K562 (cell line): Measurements from ENCODE around the gene FBXW8. TPM values are rescaled to one million over a fixed set of nuclear protein-coding genes. Genes with fewer than 3 reads are reported as not detected.

Experiments
- ATAC-seq: fragments of 200-7000 bp; cut with Tn5 transposase; 3 replicates; pipeline ENCODE4 v1.9.1; 2020; ENCODE audit warnings: moderate library complexity
- BruUV-seq: library from RNA; stranded (reverse); fragments of 400-500 nt; replicated peaks from 2 replicates; lab custom pipeline; 2021; lab: Mats Ljungman, UMichigan
- CTCF ChIA-PET: fragments of 300-600 bp; formaldehyde crosslinking; extraction: SDS; loops from one replicate; lab custom pipeline; 2021; ENCODE audit warnings: low intra/inter-chr PET ratio; lab: Yijun Ruan, JAX
- POLR2A ChIA-PET: fragments of 300-600, 350-650 bp; sonication (Branson Sonifier 250); formaldehyde crosslinking; extraction: SDS; loops from one replicate; lab custom pipeline; 2021; ENCODE audit warnings: antibody characterized with exemption, inconsistent platforms; lab: Yijun Ruan, JAX
- DNase-seq, 4 experiments: peaks; one replicate each; pipeline versions ENCODE4 v3.0.0 to v3.0.0-alpha.2; 2011 to 2018; ENCODE audit warnings: low spot score in 3 of 4, mixed read lengths in 3 of 4; ENCODE audit errors: extremely low read depth in 1 of 4
- FAIRE-seq: peaks from 2 replicates; lab custom pipeline; 2011; peaks lifted over from hg19 to GRCh38; lab: Jason Lieb, UNC
- H2AFZ ChIP-seq: 2 replicates; pipeline ENCODE4 v1.6.0; 2011; ENCODE audit warnings: low read depth, low read length, control low read depth, inconsistent platforms
- H3K27ac ChIP-seq: fragments of 200-600 bp; 3 replicates; pipeline ENCODE4 v1.8.0; 2011; ENCODE audit warnings: low read depth, mild to moderate bottlenecking, control low read depth, inconsistent platforms, low read length, moderate library complexity, mixed read lengths; ENCODE audit errors: extremely low read depth
- H3K27me3 ChIP-seq, 2 experiments: fragments of 300-600 bp in 1 of 2; 2 replicates in 1 of 2; 3 replicates in 1 of 2; pipeline versions ENCODE4 v1.6.0 to v1.8.0; 2011; ENCODE audit warnings: inconsistent platforms in 2 of 2, low read length in 2 of 2, mild to moderate bottlenecking in 1 of 2, mixed read lengths in 1 of 2, moderate library complexity in 1 of 2; ENCODE audit not compliant: control insufficient read depth in 2 of 2, insufficient read depth in 2 of 2
- H3K36me3 ChIP-seq: fragments of 300-600 bp; 3 replicates; pipeline ENCODE4 v1.8.0; 2011; ENCODE audit warnings: mild to moderate bottlenecking, low read length, inconsistent platforms; ENCODE audit not compliant: control insufficient read depth, insufficient read depth
- H3K4me1 ChIP-seq, 2 experiments: fragments of 200-600 bp in 1 of 2; replicated peaks in 1 of 2; 2 replicates in 1 of 2; 3 replicates in 1 of 2; pipeline versions ENCODE4 v1.5.1 to v1.8.0; 2011; ENCODE audit warnings: inconsistent platforms in 2 of 2, low read length in 2 of 2, mild to moderate bottlenecking in 1 of 2, mixed read lengths in 1 of 2, moderate library complexity in 1 of 2; ENCODE audit not compliant: control insufficient read depth in 2 of 2, insufficient read depth in 2 of 2
- H3K4me2 ChIP-seq: 2 replicates; pipeline ENCODE4 v1.6.1; 2011; ENCODE audit warnings: low read length, control low read depth, inconsistent platforms, mixed read lengths; ENCODE audit not compliant: insufficient read depth
- H3K4me3 ChIP-seq: fragments of 200-600 bp; sonication (generic), shearing (Covaris generic); 2 replicates; pipeline ENCODE4 v1.5.1; 2016; ENCODE audit warnings: control low read depth, inconsistent platforms
- H3K79me2 ChIP-seq: fragments of 200-600 bp; 3 replicates; pipeline ENCODE4 v1.8.0; 2011; ENCODE audit warnings: low read length, inconsistent platforms; ENCODE audit not compliant: control insufficient read depth, insufficient read depth
- H3K9ac ChIP-seq, 2 experiments: 2 replicates each; pipeline versions ENCODE4 v1.6.0 to v1.6.1; 2011; ENCODE audit warnings: low read depth in 2 of 2, low read length in 2 of 2, control low read depth in 1 of 2, inconsistent platforms in 1 of 2, mild to moderate bottlenecking in 1 of 2, mixed read lengths in 1 of 2; ENCODE audit not compliant: insufficient read depth in 1 of 2
- H3K9me1 ChIP-seq: one replicate; pipeline ENCODE4 v1.6.0; 2011; ENCODE audit warnings: inconsistent platforms, mild to moderate bottlenecking, low read length, moderate library complexity; ENCODE audit not compliant: control insufficient read depth, insufficient read depth
- H3K9me3 ChIP-seq: replicated peaks from 2 replicates; pipeline ENCODE4 v1.5.1; 2011; ENCODE audit warnings: low read depth, low read length, inconsistent platforms; ENCODE audit not compliant: control insufficient read depth, insufficient read depth
- H4K20me1 ChIP-seq: replicated peaks from 2 replicates; pipeline ENCODE4 v1.6.1; 2011; ENCODE audit warnings: low read length, inconsistent platforms, mixed read lengths; ENCODE audit not compliant: control insufficient read depth, insufficient read depth
- CBFB ChIP-seq: sonication (generic); formaldehyde crosslinking; IDR thresholded peaks from 2 replicates; pipeline ENCODE4 v1.4.0; 2020; ENCODE audit warnings: mild to moderate bottlenecking, missing genetic modification reagents
- EHMT2 ChIP-seq: fragments of 450-650 bp; IDR thresholded peaks from 2 replicates; pipeline ENCODE4 v1.6.1; 2018; ENCODE audit warnings: antibody characterized with exemption
- ERF ChIP-seq: fragments of 450-650 bp; formaldehyde crosslinking; IDR thresholded peaks from 2 replicates; pipeline ENCODE4 v1.4.0; 2020; ENCODE audit warnings: mild to moderate bottlenecking, mixed read lengths
- HDAC6 ChIP-seq: IDR thresholded peaks from 2 replicates; pipeline ENCODE4 v1.6.1; 2012; ENCODE audit warnings: low read depth, mild to moderate bottlenecking, control low read depth, inconsistent platforms, low read length, moderate library complexity
- HOXB6 ChIP-seq: fragments of 250-450 bp; sonication (Bioruptor Pico); IDR thresholded peaks from 2 replicates; pipeline ENCODE4 v1.5.1; 2022; ENCODE audit warnings: mild to moderate bottlenecking, borderline replicate concordance
- JUN ChIP-seq, 2 experiments: sonication (generic) in 1 of 2; formaldehyde crosslinking in 1 of 2; IDR thresholded peaks; 2 replicates each; pipeline versions ENCODE4 v1.6.1 to v1.8.0; 2012 to 2022; ENCODE audit warnings: borderline replicate concordance in 2 of 2, mild to moderate bottlenecking in 2 of 2, improper control_type of control experiment in 1 of 2, low read depth in 1 of 2, low read length in 1 of 2, missing genetic modification reagents in 1 of 2
- NR2F6 ChIP-seq: fragments of 450-650 bp; formaldehyde crosslinking; IDR thresholded peaks from 2 replicates; pipeline ENCODE4 v1.4.0; 2020; ENCODE audit warnings: mild to moderate bottlenecking
- RFX5 ChIP-seq: IDR thresholded peaks from 2 replicates; pipeline ENCODE4 v1.6.1; 2011; ENCODE audit warnings: low read depth, mild to moderate bottlenecking, improper control_type of control experiment, low read length
- TOE1 ChIP-seq, 2 experiments: fragments of 450-650 bp in 1 of 2; sonication (generic) in 1 of 2; formaldehyde crosslinking in 1 of 2; IDR thresholded peaks; 2 replicates each; pipeline versions ENCODE4 v1.7.1 to v1.8.0; 2016 to 2022; ENCODE audit warnings: borderline replicate concordance in 2 of 2, mild to moderate bottlenecking in 2 of 2, antibody characterized with exemption in 1 of 2, inconsistent platforms in 1 of 2, low read depth in 1 of 2, missing genetic modification reagents in 1 of 2, moderate library complexity in 1 of 2
- TRIM24 ChIP-seq, 2 experiments: fragments of 450-650 bp; IDR thresholded peaks; 2 replicates each; pipeline ENCODE4 v1.6.1; 2016
- ZBED1 ChIP-seq: IDR thresholded peaks from 2 replicates; pipeline ENCODE4 v1.6.1; 2014
- ZC3H4 ChIP-seq: sonication (generic); formaldehyde crosslinking; IDR thresholded peaks from 2 replicates; pipeline ENCODE4 v1.9.0; 2021; ENCODE audit warnings: missing genetic modification reagents, borderline replicate concordance
- ZNF75A ChIP-seq: fragments of 450-650 bp; formaldehyde crosslinking; IDR thresholded peaks from 2 replicates; pipeline ENCODE4 v1.4.0; 2020; ENCODE audit warnings: mild to moderate bottlenecking
- ZNF778 ChIP-seq: fragments of 450-650 bp; formaldehyde crosslinking; IDR thresholded peaks from 2 replicates; pipeline ENCODE4 v1.4.0; 2020; ENCODE audit warnings: mild to moderate bottlenecking, moderate library complexity
- ZZZ3 ChIP-seq: fragments of 450-650 bp; IDR thresholded peaks from 2 replicates; pipeline ENCODE4 v1.6.1; 2016; ENCODE audit warnings: antibody characterized with exemption, mild to moderate bottlenecking, moderate library complexity
- WGBS: fragments of 100-300 bp; shearing (Covaris generic); methylation state at CpG from one replicate; pipeline ENCODE4 v1.1.6; 2016; ENCODE audit warnings: low coverage, mixed read lengths; ENCODE audit not compliant: insufficient coverage; ENCODE audit errors: missing lambda C conversion rate; 5-methylcytosine and 5-hydroxymethylcytosine counted together
- in situ Hi-C: fragments of 300-500 bp; cut with MboI; formaldehyde crosslinking; loops from 4 replicates; pipeline ENCODE4 v1.15.0; 2018; ENCODE audit warnings: inconsistent platforms, mixed read lengths
- intact Hi-C: fragments of 100-400 bp; cut with micrococcal nuclease; formaldehyde crosslinking; loops from 2 replicates; pipeline ENCODE4 v1.14.2; 2022
- polyA plus RNA-seq, 8 experiments: library from polyadenylated mRNA; depleted of rRNA in 4 of 8; stranded (reverse) in 5 of 8; unstranded in 3 of 8; fragments of >200 nt; fragmentation: Nextera tagmentation in 2 of 8; fragmentation: Illumina TruSeq in 1 of 8; extraction: Ambion mirVana in 2 of 8; extraction: Trizol in 1 of 8; gene quantifications; 2 replicates each; pipeline versions ENCODE4 v1.2.1 to v1.2.3, GENCODE V29; 2011 to 2014; ENCODE audit warnings: inconsistent platforms in 1 of 8, missing spikeins in 1 of 8
- total RNA-seq, 7 experiments: library from RNA; depleted of rRNA in 6 of 7; stranded (reverse); fragments of >200 nt in 6 of 7; fragmentation: Illumina TruSeq in 2 of 7; extraction: Trizol in 2 of 7; gene quantifications; 2 replicates each; pipeline versions ENCODE4 v1.2.1 to v1.2.3, GENCODE V29; 2011 to 2021; ENCODE audit warnings: low replicate concordance in 1 of 7
- TF ChIP-seq, protein P1 (sequence below): fragments of 450-650 bp; formaldehyde crosslinking; IDR thresholded peaks from 2 replicates; pipeline ENCODE4 v1.4.0; 2020; ENCODE audit warnings: mild to moderate bottlenecking, mixed read lengths
- TF ChIP-seq, protein P2 (sequence below): fragments of 250-450 bp; sonication (Bioruptor Pico); IDR thresholded peaks from 2 replicates; pipeline ENCODE4 v1.6.1; 2021; ENCODE audit warnings: mild to moderate bottlenecking

FBXW8 gene
- total and polyA plus RNA-seq, 9 of the 15 experiments (the other 6 are each of a cell fraction or from before 2014, with no cell fraction given), result 0.58 to 8.3 (median 4.4) TPM

DNA sequence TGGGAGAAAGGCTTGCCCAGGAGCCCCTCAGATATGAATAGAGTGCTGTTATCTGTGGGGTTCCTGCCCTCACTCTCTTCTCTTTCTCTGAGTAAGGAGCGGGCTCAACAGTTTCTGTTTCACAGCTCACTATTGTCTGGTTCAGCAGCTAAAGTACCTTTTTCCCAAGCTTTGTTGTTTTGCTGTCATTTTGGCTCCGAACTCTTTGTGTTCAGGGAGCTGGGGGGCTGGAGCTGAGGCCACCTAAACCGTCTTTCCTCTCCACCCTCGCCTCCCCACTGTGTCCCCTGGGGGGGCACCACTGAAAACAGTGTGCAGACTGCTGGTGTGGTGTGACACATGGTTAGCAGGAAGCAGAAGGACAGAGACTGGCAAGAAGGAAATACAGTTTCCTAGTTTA, 51.4 kb downstream of the FBXW8 start:
- in situ Hi-C loops, result loop anchor here (25.0 kb wide), 1 partner anchor 250 kb away; no protein-coding TSS in a partner anchor
- ATAC-seq (no peak), FAIRE-seq (no peak), DNase-seq (no peak)
- Histone ChIP-seq H4K20me1 (peaks cover 4% of the 10 kb centered on the region; the same call in 1 of the 2 replicates), H3K9me1 (no peaks in the 10 kb centered on the region), H3K79me2 (no peaks in the 10 kb centered on the region), H3K4me2 (no peak overlapping the region), H3K27ac (no peak overlapping the region), H2AFZ (no peak overlapping the region), H3K4me3 (no peak overlapping the region), H3K36me3 (peaks cover 12% of the 10 kb centered on the region; the same call in 1 of the 3 replicates), H3K4me1 (peaks cover 0 to 2% of the 10 kb centered on the region in 2 experiments; a peak in 1 of 5 replicates), H3K27me3 (no peaks in the 10 kb centered on the region), H3K9ac (peak overlapping the region in 1 of 2 experiments; percentile 69; a peak in 1 of 4 replicates), H3K9me3 (no peaks in the 10 kb centered on the region)
- ChIA-PET POLR2A (interaction anchor here (1.2 to 1.6 kb wide), 2 partner anchors 11 to 44 kb away, joined by 5 read pairs; no protein-coding TSS in a partner anchor), CTCF (no interaction called here)
- intact Hi-C loops, result no loop called here
- no TSS peak for BruUV-seq
- 50% methylated on average over 4 of the region's 4 CpGs for WGBS
- no peak for TF ChIP-seq JUN (IDR thresholded peaks at IDR 0.05; ENCODE audit: borderline replicate concordance, low read depth, low read length)
- TF ChIP-seq JUN (CRISPR knock-in tag; IDR thresholded peaks at IDR 0.05; ENCODE audit: borderline replicate concordance), result no peak
- no peak for TF ChIP-seq HDAC6
- no peak for TF ChIP-seq TRIM24 (IDR thresholded peaks at IDR 0.05)
- no peak for TF ChIP-seq NR2F6
- TF ChIP-seq HOXB6, result no peak
- no peak for TF ChIP-seq ZNF778 (CRISPR knock-in tag)
- TF ChIP-seq TOE1 (IDR thresholded peaks at IDR 0.05; ENCODE audit: borderline replicate concordance), result no peak
- TF ChIP-seq TOE1 (CRISPR knock-in tag; IDR thresholded peaks at IDR 0.05; ENCODE audit: borderline replicate concordance, low read depth), result no peak
- no peak for TF ChIP-seq EHMT2
- TF ChIP-seq, protein P1, sequence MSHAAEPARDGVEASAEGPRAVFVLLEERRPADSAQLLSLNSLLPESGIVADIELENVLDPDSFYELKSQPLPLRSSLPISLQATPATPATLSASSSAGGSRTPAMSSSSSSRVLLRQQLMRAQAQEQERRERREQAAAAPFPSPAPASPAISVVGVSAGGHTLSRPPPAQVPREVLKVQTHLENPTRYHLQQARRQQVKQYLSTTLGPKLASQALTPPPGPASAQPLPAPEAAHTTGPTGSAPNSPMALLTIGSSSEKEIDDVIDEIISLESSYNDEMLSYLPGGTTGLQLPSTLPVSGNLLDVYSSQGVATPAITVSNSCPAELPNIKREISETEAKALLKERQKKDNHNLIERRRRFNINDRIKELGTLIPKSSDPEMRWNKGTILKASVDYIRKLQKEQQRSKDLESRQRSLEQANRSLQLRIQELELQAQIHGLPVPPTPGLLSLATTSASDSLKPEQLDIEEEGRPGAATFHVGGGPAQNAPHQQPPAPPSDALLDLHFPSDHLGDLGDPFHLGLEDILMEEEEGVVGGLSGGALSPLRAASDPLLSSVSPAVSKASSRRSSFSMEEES (CRISPR knock-in tag), result no peak
- TF ChIP-seq CBFB (CRISPR knock-in tag), result no peak
- TF ChIP-seq ZBED1, result no peak
- TF ChIP-seq ZNF75A (CRISPR knock-in tag), result no peak
- no peak for TF ChIP-seq ERF
- TF ChIP-seq ZZZ3, result no peak
- no peak for TF ChIP-seq RFX5
- TF ChIP-seq, protein P2, sequence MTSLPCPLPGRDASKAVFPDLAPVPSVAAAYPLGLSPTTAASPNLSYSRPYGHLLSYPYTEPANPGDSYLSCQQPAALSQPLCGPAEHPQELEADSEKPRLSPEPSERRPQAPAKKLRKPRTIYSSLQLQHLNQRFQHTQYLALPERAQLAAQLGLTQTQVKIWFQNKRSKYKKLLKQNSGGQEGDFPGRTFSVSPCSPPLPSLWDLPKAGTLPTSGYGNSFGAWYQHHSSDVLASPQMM, result no peak
- no peak for TF ChIP-seq ZC3H4 (CRISPR knock-in tag)
- TF ChIP-seq, all 486 proteins: peak for 0
